K562 (cell line): ENCODE data around the gene TSPAN16. TPM values are rescaled to one million over a fixed set of nuclear protein-coding genes. Genes with fewer than 3 reads are reported as not detected.

Experiments
- ATAC-seq: fragments of 200-7000 bp; cut with Tn5 transposase; 3 replicates; pipeline ENCODE4 v1.9.1; 2020; ENCODE audit warnings: moderate library complexity
- BruUV-seq: library from RNA; stranded (reverse); fragments of 400-500 nt; replicated peaks from 2 replicates; lab custom pipeline; 2021; lab: Mats Ljungman, UMichigan
- CTCF ChIA-PET: fragments of 300-600 bp; formaldehyde crosslinking; extraction: SDS; loops from one replicate; lab custom pipeline; 2021; ENCODE audit warnings: low intra/inter-chr PET ratio; lab: Yijun Ruan, JAX
- POLR2A ChIA-PET: fragments of 300-600, 350-650 bp; sonication (Branson Sonifier 250); formaldehyde crosslinking; extraction: SDS; loops from one replicate; lab custom pipeline; 2021; ENCODE audit warnings: antibody characterized with exemption, inconsistent platforms; lab: Yijun Ruan, JAX
- DNase-seq, 4 experiments: peaks; one replicate each; pipeline versions ENCODE4 v3.0.0 to v3.0.0-alpha.2; 2011 to 2018; ENCODE audit warnings: low spot score in 3 of 4, mixed read lengths in 3 of 4; ENCODE audit errors: extremely low read depth in 1 of 4
- FAIRE-seq: peaks from 2 replicates; lab custom pipeline; 2011; peaks lifted over from hg19 to GRCh38; lab: Jason Lieb, UNC
- H2AFZ ChIP-seq: 2 replicates; pipeline ENCODE4 v1.6.0; 2011; ENCODE audit warnings: low read depth, low read length, control low read depth, inconsistent platforms
- H3K27ac ChIP-seq: fragments of 200-600 bp; 3 replicates; pipeline ENCODE4 v1.8.0; 2011; ENCODE audit warnings: low read depth, mild to moderate bottlenecking, control low read depth, inconsistent platforms, low read length, moderate library complexity, mixed read lengths; ENCODE audit errors: extremely low read depth
- H3K27me3 ChIP-seq, 2 experiments: fragments of 300-600 bp in 1 of 2; 2 replicates in 1 of 2; 3 replicates in 1 of 2; pipeline versions ENCODE4 v1.6.0 to v1.8.0; 2011; ENCODE audit warnings: inconsistent platforms in 2 of 2, low read length in 2 of 2, mild to moderate bottlenecking in 1 of 2, mixed read lengths in 1 of 2, moderate library complexity in 1 of 2; ENCODE audit not compliant: control insufficient read depth in 2 of 2, insufficient read depth in 2 of 2
- H3K36me3 ChIP-seq: fragments of 300-600 bp; 3 replicates; pipeline ENCODE4 v1.8.0; 2011; ENCODE audit warnings: mild to moderate bottlenecking, low read length, inconsistent platforms; ENCODE audit not compliant: control insufficient read depth, insufficient read depth
- H3K4me1 ChIP-seq, 2 experiments: fragments of 200-600 bp in 1 of 2; replicated peaks in 1 of 2; 2 replicates in 1 of 2; 3 replicates in 1 of 2; pipeline versions ENCODE4 v1.5.1 to v1.8.0; 2011; ENCODE audit warnings: inconsistent platforms in 2 of 2, low read length in 2 of 2, mild to moderate bottlenecking in 1 of 2, mixed read lengths in 1 of 2, moderate library complexity in 1 of 2; ENCODE audit not compliant: control insufficient read depth in 2 of 2, insufficient read depth in 2 of 2
- H3K4me2 ChIP-seq: 2 replicates; pipeline ENCODE4 v1.6.1; 2011; ENCODE audit warnings: low read length, control low read depth, inconsistent platforms, mixed read lengths; ENCODE audit not compliant: insufficient read depth
- H3K4me3 ChIP-seq: fragments of 200-600 bp; sonication (generic), shearing (Covaris generic); 2 replicates; pipeline ENCODE4 v1.5.1; 2016; ENCODE audit warnings: control low read depth, inconsistent platforms
- H3K79me2 ChIP-seq: fragments of 200-600 bp; 3 replicates; pipeline ENCODE4 v1.8.0; 2011; ENCODE audit warnings: low read length, inconsistent platforms; ENCODE audit not compliant: control insufficient read depth, insufficient read depth
- H3K9ac ChIP-seq, 2 experiments: 2 replicates each; pipeline versions ENCODE4 v1.6.0 to v1.6.1; 2011; ENCODE audit warnings: low read depth in 2 of 2, low read length in 2 of 2, control low read depth in 1 of 2, inconsistent platforms in 1 of 2, mild to moderate bottlenecking in 1 of 2, mixed read lengths in 1 of 2; ENCODE audit not compliant: insufficient read depth in 1 of 2
- H3K9me1 ChIP-seq: one replicate; pipeline ENCODE4 v1.6.0; 2011; ENCODE audit warnings: inconsistent platforms, mild to moderate bottlenecking, low read length, moderate library complexity; ENCODE audit not compliant: control insufficient read depth, insufficient read depth
- H3K9me3 ChIP-seq: replicated peaks from 2 replicates; pipeline ENCODE4 v1.5.1; 2011; ENCODE audit warnings: low read depth, low read length, inconsistent platforms; ENCODE audit not compliant: control insufficient read depth, insufficient read depth
- H4K20me1 ChIP-seq: replicated peaks from 2 replicates; pipeline ENCODE4 v1.6.1; 2011; ENCODE audit warnings: low read length, inconsistent platforms, mixed read lengths; ENCODE audit not compliant: control insufficient read depth, insufficient read depth
- CEBPB ChIP-seq: fragments of 450-650 bp; IDR thresholded peaks from 2 replicates; pipeline ENCODE4 v1.6.1; 2016; ENCODE audit warnings: missing genetic modification characterization, missing compliant biosample characterization
- E2F3 ChIP-seq: fragments of 250-450 bp; sonication (Bioruptor Pico); IDR thresholded peaks from 2 replicates; pipeline ENCODE4 v1.4.0; 2020; ENCODE audit warnings: mild to moderate bottlenecking
- LCOR ChIP-seq: sonication (generic); formaldehyde crosslinking; IDR thresholded peaks from 2 replicates; pipeline ENCODE4 v1.8.0; 2022; ENCODE audit warnings: mild to moderate bottlenecking, missing genetic modification reagents
- MIER1 ChIP-seq: fragments of 450-650 bp; IDR thresholded peaks from 2 replicates; pipeline ENCODE4 v1.6.1; 2016; ENCODE audit warnings: antibody characterized with exemption, mild to moderate bottlenecking, low read depth
- NFIX ChIP-seq: fragments of 250-450 bp; sonication (Bioruptor Pico); IDR thresholded peaks from 2 replicates; pipeline ENCODE4 v1.4.0; 2020; ENCODE audit warnings: low read depth, mild to moderate bottlenecking, moderate library complexity
- PTRF ChIP-seq: fragments of 450-650 bp; IDR thresholded peaks from 2 replicates; pipeline ENCODE4 v1.6.1; 2016; ENCODE audit warnings: mild to moderate bottlenecking, missing genetic modification characterization, missing compliant biosample characterization
- TRIM28 ChIP-seq: fragments of 450-650 bp; IDR thresholded peaks from 2 replicates; pipeline ENCODE4 v1.6.1; 2017
- ZNF121 ChIP-seq: sonication (generic); formaldehyde crosslinking; conservative IDR thresholded peaks from 2 replicates; pipeline ENCODE4 v1.8.0; 2022; ENCODE audit warnings: missing genetic modification reagents
- ZNF212 ChIP-seq: fragments of 450-650 bp; formaldehyde crosslinking; IDR thresholded peaks from 2 replicates; pipeline ENCODE4 v1.4.0; 2020; ENCODE audit warnings: mild to moderate bottlenecking
- ZNF239 ChIP-seq: fragments of 250-450 bp; sonication (Bioruptor Pico); IDR thresholded peaks from 2 replicates; pipeline ENCODE4 v1.4.0; 2020; ENCODE audit warnings: mild to moderate bottlenecking
- WGBS: fragments of 100-300 bp; shearing (Covaris generic); methylation state at CpG from one replicate; pipeline ENCODE4 v1.1.6; 2016; ENCODE audit warnings: low coverage, mixed read lengths; ENCODE audit not compliant: insufficient coverage; ENCODE audit errors: missing lambda C conversion rate; 5-methylcytosine and 5-hydroxymethylcytosine counted together
- in situ Hi-C: fragments of 300-500 bp; cut with MboI; formaldehyde crosslinking; loops from 4 replicates; pipeline ENCODE4 v1.15.0; 2018; ENCODE audit warnings: inconsistent platforms, mixed read lengths
- intact Hi-C: fragments of 100-400 bp; cut with micrococcal nuclease; formaldehyde crosslinking; loops from 2 replicates; pipeline ENCODE4 v1.14.2; 2022
- polyA plus RNA-seq, 8 experiments: library from polyadenylated mRNA; depleted of rRNA in 4 of 8; stranded (reverse) in 5 of 8; unstranded in 3 of 8; fragments of >200 nt; fragmentation: Nextera tagmentation in 2 of 8; fragmentation: Illumina TruSeq in 1 of 8; extraction: Ambion mirVana in 2 of 8; extraction: Trizol in 1 of 8; gene quantifications; 2 replicates each; pipeline versions ENCODE4 v1.2.1 to v1.2.3, GENCODE V29; 2011 to 2014; ENCODE audit warnings: inconsistent platforms in 1 of 8, missing spikeins in 1 of 8
- total RNA-seq, 7 experiments: library from RNA; depleted of rRNA in 6 of 7; stranded (reverse); fragments of >200 nt in 6 of 7; fragmentation: Illumina TruSeq in 2 of 7; extraction: Trizol in 2 of 7; gene quantifications; 2 replicates each; pipeline versions ENCODE4 v1.2.1 to v1.2.3, GENCODE V29; 2011 to 2021; ENCODE audit warnings: low replicate concordance in 1 of 7
- TF ChIP-seq, protein P1 (sequence below): IDR thresholded peaks from 2 replicates; pipeline ENCODE4 v1.6.1; 2011; ENCODE audit not compliant: insufficient read length; ENCODE audit errors: extremely low read depth
- TF ChIP-seq, protein P2 (sequence below): fragments of 250-450 bp; sonication (Bioruptor Pico); IDR thresholded peaks from 2 replicates; pipeline ENCODE4 v1.5.0; 2021; ENCODE audit warnings: mild to moderate bottlenecking, borderline replicate concordance
- TF ChIP-seq, protein P3 (sequence below): sonication (generic); formaldehyde crosslinking; IDR thresholded peaks from 2 replicates; pipeline ENCODE4 v1.8.0; 2022; ENCODE audit warnings: missing genetic modification reagents, mild to moderate bottlenecking, borderline replicate concordance
- TF ChIP-seq, protein P4 (sequence below): sonication (generic); formaldehyde crosslinking; IDR thresholded peaks from 2 replicates; pipeline ENCODE4 v1.8.0; 2022; ENCODE audit warnings: mild to moderate bottlenecking, missing genetic modification reagents

TSPAN16 gene
- total and polyA plus RNA-seq, 9 of the 15 experiments (the other 6 are each of a cell fraction or from before 2014, with no cell fraction given) = not detected

DNA sequence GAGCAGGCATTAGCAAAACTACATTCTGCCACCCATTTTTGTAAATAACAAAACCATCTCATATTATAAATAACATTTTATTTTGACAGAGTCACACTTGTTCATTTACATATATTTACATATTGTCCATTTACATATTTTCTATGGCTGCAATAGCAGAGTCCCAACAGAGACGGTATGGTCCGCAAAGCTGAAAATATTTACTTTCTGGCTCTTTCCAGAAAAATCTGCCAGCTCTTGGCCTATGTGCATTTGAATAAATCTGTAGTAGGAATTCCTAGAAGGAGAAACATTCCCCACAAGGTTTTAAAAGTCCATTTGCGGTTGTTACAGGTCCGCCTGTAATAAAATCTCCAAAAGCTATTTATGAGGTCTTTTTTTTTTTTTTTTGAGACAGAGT, 5.7 kb upstream of the TSPAN16 start:
- in situ Hi-C loops (no loop called here), intact Hi-C loops (loop anchor here (5.0 to 10.0 kb wide), 2 partner anchors 92 to 195 kb away; partner anchors contain the start of genes ELAVL3 and EPOR)
- Histone ChIP-seq H3K9me3 (no peaks in the 10 kb centered on the region), H3K36me3 (no peaks in the 10 kb centered on the region), H3K27ac (no peak overlapping the region), H3K9me1 (no peaks in the 10 kb centered on the region), H3K9ac (no peak overlapping the region), H4K20me1 (0 out of 2 replicates have a peak, but pooled peaks cover 2% of the 10 kb centered on the region), H3K27me3 (peaks cover 5% of the 10 kb centered on the region in 2 experiments; a peak in 3 of 5 replicates), H3K4me2 (no peak overlapping the region), H2AFZ (no peak overlapping the region), H3K4me1 (peaks cover 0 to 8% of the 10 kb centered on the region in 2 experiments; a peak in 3 of 5 replicates), H3K79me2 (no peaks in the 10 kb centered on the region), H3K4me3 (no peak overlapping the region)
- ChIA-PET CTCF (interaction anchor here (0.6 to 0.7 kb wide), 3 partner anchors 17 to 405 kb away, joined by 3 to 5 read pairs (median 5); no protein-coding TSS in a partner anchor), POLR2A (interaction anchor here (0.6 kb wide), 1 partner anchor 113 kb away, joined by 3 read pairs; no protein-coding TSS in a partner anchor)
- no peak for TF ChIP-seq ZNF239 (CRISPR knock-in tag)
- TF ChIP-seq MIER1 = no peak
- TF ChIP-seq CEBPB (tag) = no peak
- TF ChIP-seq TRIM28 = no peak
- TF ChIP-seq, protein P1, sequence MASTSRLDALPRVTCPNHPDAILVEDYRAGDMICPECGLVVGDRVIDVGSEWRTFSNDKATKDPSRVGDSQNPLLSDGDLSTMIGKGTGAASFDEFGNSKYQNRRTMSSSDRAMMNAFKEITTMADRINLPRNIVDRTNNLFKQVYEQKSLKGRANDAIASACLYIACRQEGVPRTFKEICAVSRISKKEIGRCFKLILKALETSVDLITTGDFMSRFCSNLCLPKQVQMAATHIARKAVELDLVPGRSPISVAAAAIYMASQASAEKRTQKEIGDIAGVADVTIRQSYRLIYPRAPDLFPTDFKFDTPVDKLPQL = no peak
- no peak for TF ChIP-seq LCOR (CRISPR knock-in tag)
- TF ChIP-seq PTRF (tag) = no peak
- TF ChIP-seq NFIX (CRISPR knock-in tag) = no peak
- TF ChIP-seq, protein P2, sequence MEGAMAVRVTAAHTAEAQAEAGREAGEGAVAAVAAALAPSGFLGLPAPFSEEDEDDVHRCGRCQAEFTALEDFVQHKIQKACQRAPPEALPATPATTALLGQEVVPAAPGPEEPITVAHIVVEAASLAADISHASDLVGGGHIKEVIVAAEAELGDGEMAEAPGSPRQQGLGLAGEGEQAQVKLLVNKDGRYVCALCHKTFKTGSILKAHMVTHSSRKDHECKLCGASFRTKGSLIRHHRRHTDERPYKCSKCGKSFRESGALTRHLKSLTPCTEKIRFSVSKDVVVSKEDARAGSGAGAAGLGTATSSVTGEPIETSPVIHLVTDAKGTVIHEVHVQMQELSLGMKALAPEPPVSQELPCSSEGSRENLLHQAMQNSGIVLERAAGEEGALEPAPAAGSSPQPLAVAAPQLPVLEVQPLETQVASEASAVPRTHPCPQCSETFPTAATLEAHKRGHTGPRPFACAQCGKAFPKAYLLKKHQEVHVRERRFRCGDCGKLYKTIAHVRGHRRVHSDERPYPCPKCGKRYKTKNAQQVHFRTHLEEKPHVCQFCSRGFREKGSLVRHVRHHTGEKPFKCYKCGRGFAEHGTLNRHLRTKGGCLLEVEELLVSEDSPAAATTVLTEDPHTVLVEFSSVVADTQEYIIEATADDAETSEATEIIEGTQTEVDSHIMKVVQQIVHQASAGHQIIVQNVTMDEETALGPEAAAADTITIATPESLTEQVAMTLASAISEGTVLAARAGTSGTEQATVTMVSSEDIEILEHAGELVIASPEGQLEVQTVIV = no peak
- no peak for TF ChIP-seq ZNF212 (CRISPR knock-in tag)
- TF ChIP-seq, protein P3, sequence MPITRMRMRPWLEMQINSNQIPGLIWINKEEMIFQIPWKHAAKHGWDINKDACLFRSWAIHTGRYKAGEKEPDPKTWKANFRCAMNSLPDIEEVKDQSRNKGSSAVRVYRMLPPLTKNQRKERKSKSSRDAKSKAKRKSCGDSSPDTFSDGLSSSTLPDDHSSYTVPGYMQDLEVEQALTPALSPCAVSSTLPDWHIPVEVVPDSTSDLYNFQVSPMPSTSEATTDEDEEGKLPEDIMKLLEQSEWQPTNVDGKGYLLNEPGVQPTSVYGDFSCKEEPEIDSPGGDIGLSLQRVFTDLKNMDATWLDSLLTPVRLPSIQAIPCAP (CRISPR knock-in tag) = no peak
- TF ChIP-seq E2F3 (CRISPR knock-in tag) = no peak
- no peak for TF ChIP-seq ZNF121 (CRISPR knock-in tag)
- TF ChIP-seq, protein P4, sequence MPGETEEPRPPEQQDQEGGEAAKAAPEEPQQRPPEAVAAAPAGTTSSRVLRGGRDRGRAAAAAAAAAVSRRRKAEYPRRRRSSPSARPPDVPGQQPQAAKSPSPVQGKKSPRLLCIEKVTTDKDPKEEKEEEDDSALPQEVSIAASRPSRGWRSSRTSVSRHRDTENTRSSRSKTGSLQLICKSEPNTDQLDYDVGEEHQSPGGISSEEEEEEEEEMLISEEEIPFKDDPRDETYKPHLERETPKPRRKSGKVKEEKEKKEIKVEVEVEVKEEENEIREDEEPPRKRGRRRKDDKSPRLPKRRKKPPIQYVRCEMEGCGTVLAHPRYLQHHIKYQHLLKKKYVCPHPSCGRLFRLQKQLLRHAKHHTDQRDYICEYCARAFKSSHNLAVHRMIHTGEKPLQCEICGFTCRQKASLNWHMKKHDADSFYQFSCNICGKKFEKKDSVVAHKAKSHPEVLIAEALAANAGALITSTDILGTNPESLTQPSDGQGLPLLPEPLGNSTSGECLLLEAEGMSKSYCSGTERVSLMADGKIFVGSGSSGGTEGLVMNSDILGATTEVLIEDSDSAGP (CRISPR knock-in tag) = no peak
- DNase-seq (no peak), FAIRE-seq (no peak), ATAC-seq (no peak)
- BruUV-seq = no TSS peak
- 43% methylated on average over 4 of the region's 4 CpGs for WGBS
